Measurements from ENCODE around the gene CD180. TPM values are rescaled to one million over a fixed set of nuclear protein-coding genes. Genes with fewer than 3 reads are reported as not detected.

Gene CD180
- total RNA-seq, 1 donor from 2014 or later: 0.04 TPM

GRCh38 chr5:67215519-67216471, 19.2 kb upstream of the CD180 start:
- no peak for DNase-seq (ENCODE audit: low read depth)

DNA sequence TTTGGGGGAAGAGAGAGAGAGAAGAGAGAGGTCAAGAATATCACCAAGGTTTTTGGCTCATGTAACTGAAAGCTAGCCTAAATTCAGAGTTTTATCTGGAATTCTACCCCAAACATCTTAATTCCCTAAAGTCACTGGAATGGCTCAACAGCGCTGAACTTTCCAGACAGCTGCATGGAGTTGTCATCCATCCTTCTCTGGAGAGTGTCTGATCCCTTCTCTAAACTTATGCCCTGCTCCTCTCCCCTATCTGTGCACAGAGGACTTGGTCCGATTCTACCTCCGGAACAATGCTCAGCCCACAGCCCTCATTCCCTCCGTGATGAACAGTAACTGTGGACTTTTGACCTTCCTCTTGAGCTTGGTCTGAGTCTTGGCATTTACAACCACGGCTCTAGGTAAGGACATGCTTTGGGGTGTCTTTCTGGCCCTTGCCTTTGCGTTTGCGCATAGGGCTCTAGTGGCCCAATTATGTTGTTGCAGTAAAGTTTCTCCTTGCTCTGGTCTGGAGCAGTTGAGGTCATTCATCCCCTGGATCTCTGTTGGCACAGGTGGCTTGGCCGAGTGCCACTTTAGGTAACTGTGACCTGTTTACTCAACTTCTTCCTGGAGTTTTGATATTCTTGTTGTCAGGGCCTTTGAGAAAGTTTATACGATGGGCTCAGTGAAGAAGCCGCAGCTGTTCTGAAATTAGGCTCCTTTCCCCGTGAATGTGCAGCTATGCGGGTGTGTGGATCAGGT, 18.3 kb upstream of the CD180 start:
- TF ChIP-seq, protein P1, sequence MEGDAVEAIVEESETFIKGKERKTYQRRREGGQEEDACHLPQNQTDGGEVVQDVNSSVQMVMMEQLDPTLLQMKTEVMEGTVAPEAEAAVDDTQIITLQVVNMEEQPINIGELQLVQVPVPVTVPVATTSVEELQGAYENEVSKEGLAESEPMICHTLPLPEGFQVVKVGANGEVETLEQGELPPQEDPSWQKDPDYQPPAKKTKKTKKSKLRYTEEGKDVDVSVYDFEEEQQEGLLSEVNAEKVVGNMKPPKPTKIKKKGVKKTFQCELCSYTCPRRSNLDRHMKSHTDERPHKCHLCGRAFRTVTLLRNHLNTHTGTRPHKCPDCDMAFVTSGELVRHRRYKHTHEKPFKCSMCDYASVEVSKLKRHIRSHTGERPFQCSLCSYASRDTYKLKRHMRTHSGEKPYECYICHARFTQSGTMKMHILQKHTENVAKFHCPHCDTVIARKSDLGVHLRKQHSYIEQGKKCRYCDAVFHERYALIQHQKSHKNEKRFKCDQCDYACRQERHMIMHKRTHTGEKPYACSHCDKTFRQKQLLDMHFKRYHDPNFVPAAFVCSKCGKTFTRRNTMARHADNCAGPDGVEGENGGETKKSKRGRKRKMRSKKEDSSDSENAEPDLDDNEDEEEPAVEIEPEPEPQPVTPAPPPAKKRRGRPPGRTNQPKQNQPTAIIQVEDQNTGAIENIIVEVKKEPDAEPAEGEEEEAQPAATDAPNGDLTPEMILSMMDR (IDR thresholded peaks at IDR 0.05; ENCODE audit: insufficient read depth, low read length, poor library complexity, severe bottlenecking): no peak
- no peak for DNase-seq (ENCODE audit: low read depth)
- H3K36me3 ChIP-seq (ENCODE audit: control insufficient read depth, insufficient read depth, low read length): no peaks in the 10 kb centered on the region

More at GRCh38 chr5:67215519-67216471, 19.2 kb upstream of the CD180 start:
- no peaks in the 10 kb centered on the region for H3K36me3 ChIP-seq (ENCODE audit: control insufficient read depth, insufficient read depth, low read length)
- TF ChIP-seq, protein P1 (IDR thresholded peaks at IDR 0.05; ENCODE audit: insufficient read depth, low read length, poor library complexity, severe bottlenecking): no peak
- no peak overlapping the region for H3K4me3 ChIP-seq (ENCODE audit: low read depth, low read length)
- no peaks in the 10 kb centered on the region for H3K27me3 ChIP-seq (ENCODE audit: control insufficient read depth, insufficient read depth, low read length)

GRCh38 chr5:67214036-67214435, 17.4 kb upstream of the CD180 start:
- no peak for DNase-seq (ENCODE audit: low read depth)
- H3K27me3 ChIP-seq (ENCODE audit: control insufficient read depth, insufficient read depth, low read length): no peaks in the 10 kb centered on the region
- H3K4me3 ChIP-seq (ENCODE audit: low read depth, low read length): no peak overlapping the region
- no peaks in the 10 kb centered on the region for H3K36me3 ChIP-seq (ENCODE audit: control insufficient read depth, insufficient read depth, low read length)
- TF ChIP-seq, protein P1 (IDR thresholded peaks at IDR 0.05; ENCODE audit: insufficient read depth, low read length, poor library complexity, severe bottlenecking): no peak

More for the DNA sequence above, 18.3 kb upstream of the CD180 start:
- H3K4me3 ChIP-seq (ENCODE audit: low read depth, low read length): no peak overlapping the region
- no peaks in the 10 kb centered on the region for H3K27me3 ChIP-seq (ENCODE audit: control insufficient read depth, insufficient read depth, low read length)

GRCh38 chr5:67211926-67212325, 15.3 kb upstream of the CD180 start:
- DNase-seq (ENCODE audit: low read depth): peak; percentile 58
- no peaks in the 10 kb centered on the region for H3K27me3 ChIP-seq (ENCODE audit: control insufficient read depth, insufficient read depth, low read length)
- no peak overlapping the region for H3K4me3 ChIP-seq (ENCODE audit: low read depth, low read length)
- H3K36me3 ChIP-seq (ENCODE audit: control insufficient read depth, insufficient read depth, low read length): no peaks in the 10 kb centered on the region
- TF ChIP-seq, protein P1 (IDR thresholded peaks at IDR 0.05; ENCODE audit: insufficient read depth, low read length, poor library complexity, severe bottlenecking): no peak

DNA sequence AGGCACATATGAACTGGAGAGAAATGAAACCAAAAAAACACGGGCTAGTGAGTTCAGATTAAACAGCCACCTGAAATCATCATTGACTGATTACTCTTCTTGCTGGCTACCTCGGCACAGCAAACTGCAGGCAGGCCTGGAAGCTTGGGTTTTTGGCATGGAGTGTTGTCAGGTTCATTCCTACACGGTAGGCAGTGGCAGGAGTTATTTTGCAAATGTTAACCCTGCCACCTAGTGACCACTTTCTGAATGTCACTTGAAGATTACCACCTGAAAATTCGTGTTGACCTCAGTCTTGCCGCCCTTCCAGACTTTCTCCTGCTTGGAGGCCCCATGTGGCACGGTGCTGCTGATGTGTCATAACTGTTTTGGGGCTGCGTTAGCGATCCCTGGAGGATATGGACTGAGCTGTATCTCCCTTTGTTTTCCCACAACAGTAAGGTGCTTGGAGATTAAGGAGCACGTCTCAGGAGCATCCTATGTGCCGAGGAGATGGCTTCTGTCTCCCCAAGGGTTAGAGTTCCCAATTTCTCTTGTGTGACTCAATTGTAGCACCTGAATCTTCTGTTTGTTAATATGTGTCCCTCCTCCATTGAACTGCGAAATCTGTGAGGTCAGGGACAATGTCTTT, 12.7 kb upstream of the CD180 start:
- TF ChIP-seq, protein P1 (IDR thresholded peaks at IDR 0.05; ENCODE audit: insufficient read depth, low read length, poor library complexity, severe bottlenecking): peak; percentile 68
- no peaks in the 10 kb centered on the region for H3K27me3 ChIP-seq (ENCODE audit: control insufficient read depth, insufficient read depth, low read length)
- no peak overlapping the region for H3K4me3 ChIP-seq (ENCODE audit: low read depth, low read length)
- H3K36me3 ChIP-seq (ENCODE audit: control insufficient read depth, insufficient read depth, low read length): no peaks in the 10 kb centered on the region
- peak; percentile 45 for DNase-seq (ENCODE audit: low read depth)

Data from kidney epithelial cell (primary cell).